Ramos (cell line): ENCODE results near the gene MIA3.
"Not testable (repeated sequence)": the region's sequence is repeated elsewhere in the genome, so short reads cannot be mapped to it uniquely, and the experiment has no call there.

Experiments used
- in situ Hi-C: fragments of 300-500 bp; cut with MboI; formaldehyde crosslinking; loops from one replicate; pipeline ENCODE4 v1.14.3; 2022; ENCODE audit warnings: low sequenced_read_pairs; ENCODE audit not compliant: unreplicated experiment

The MIA3 gene

GRCh38 chr1:222618001-222618879 is at the start of gene MIA3:
MIA3 (plus strand) TSS chr1:222618097; CDS start chr1:222618111, 14 bp downstream.
- in situ Hi-C loops, result no loop called here

DNA sequence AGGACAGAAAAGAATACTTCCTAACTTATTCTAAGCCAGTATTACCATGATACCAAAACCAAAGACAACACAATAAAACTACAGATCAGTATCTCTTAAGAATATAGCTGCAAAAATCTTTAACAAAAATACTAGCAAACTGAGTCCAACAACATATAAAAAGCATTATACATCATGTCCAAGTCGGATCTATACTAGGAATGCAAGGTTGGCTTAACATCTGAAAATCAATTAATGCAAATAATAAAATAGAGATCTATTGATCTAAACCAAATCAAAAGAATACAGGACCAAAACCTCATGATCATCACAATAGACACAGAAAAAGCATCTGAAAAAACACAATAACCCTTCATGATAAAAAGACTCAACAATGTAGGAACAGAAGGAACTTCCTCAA is 47.1 kb upstream of the MIA3 start:
- in situ Hi-C loops, result no loop called here

DNA sequence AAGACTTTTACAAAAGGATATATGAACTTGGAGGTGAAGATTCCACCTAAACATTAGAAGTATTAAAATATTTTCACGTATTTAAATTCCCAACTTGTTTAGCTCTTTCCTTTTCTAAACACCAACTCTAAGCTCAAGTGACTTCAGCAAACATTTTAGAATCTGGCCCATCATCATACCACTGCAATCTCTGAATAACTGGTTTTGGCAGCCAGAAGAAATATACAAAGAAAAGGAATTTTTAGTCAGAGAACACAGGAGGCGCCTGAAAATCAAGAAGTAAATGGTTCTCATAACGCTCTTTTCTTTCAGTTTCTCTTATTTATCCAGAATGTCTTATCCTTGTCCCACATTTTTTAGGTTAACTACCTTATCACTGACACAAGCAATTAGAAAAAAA is 38.6 kb upstream of the MIA3 start:
- in situ Hi-C loops, result no loop called here

DNA sequence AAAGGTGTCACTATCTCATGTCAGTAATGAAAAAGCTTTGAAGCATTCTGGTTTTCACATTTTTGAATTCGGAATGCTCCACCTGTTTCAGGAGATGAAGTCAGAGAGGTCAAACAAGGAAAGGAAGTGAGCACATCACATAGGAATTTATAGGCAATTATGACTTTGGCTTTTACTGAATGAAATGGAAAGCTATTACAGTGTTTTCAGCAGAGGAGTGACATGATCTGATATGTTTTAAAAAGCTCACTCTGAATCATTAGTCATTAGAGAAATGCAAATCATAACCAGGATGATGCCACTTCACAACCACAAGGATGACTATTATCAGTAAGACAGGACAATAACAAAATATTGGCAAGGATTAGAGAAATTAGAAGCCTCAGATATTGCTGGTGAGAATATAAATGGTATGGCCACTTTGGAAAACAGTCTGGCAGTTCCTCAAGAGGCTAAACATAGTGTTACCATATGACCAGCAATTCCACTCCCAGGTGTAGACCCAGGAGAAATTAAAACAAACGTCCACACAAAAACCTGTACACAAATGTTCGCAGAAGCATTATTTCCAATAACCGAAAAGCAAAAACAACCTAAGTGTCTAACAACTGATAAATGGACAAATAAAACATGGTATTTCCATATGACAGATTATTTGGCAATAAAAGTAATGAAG is 35.7 kb upstream of the MIA3 start:
- in situ Hi-C loops, result no loop called here

GRCh38 chr1:222583079-222583478 is 34.8 kb upstream of the MIA3 start:
- in situ Hi-C loops, result no loop called here

DNA sequence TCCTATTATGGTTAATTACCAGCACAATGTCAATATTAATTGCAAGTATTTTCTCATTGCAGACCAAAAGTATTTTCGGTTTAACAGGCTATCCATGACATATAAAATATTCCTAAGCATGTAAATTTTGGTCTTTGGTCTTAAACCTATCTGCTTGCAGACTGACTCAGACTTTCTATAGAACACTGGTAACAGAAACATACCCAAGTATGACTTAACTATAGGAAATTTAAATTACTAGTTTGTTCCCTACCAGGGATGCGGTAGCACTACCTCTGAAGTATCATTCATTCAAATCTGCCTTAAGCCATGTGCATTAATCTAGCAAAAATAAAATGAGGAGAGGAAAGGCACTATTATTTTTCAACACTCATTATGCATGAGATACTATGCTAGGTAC is 31.1 kb upstream of the MIA3 start:
- in situ Hi-C loops, result no loop called here

DNA sequence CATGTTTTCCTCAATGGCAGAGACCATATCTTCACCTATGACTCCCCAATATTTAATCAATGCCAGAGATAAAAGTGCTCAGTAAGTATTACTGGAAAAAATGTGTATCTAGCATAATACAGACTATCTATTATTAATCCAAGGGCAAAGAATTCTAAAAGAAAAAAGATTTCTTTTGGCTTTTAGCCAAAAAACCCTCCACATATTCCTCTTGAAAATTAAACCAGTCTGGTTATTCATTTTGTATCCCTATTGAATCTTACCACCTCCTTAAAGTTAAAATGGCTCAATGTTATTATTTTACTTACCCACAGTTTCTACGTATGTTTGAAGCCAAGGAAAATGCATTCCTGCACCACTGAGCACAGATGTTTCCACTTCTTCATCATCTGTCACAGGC is 29.8 kb upstream of the MIA3 start:
- in situ Hi-C loops, result no loop called here

GRCh38 chr1:222589462-222590302 is 28.2 kb upstream of the MIA3 start, which contains the start of gene TAF1A:
TAF1A (minus strand) TSS chr1:222589933.
- in situ Hi-C loops, result no loop called here

- in situ Hi-C loops, result no loop called here
These were observed 25.7 kb upstream of the MIA3 start for GRCh38 chr1:222592171-222592570.

GRCh38 chr1:222594789-222595188 is 23.1 kb upstream of the MIA3 start:
- in situ Hi-C loops, result no loop called here

DNA sequence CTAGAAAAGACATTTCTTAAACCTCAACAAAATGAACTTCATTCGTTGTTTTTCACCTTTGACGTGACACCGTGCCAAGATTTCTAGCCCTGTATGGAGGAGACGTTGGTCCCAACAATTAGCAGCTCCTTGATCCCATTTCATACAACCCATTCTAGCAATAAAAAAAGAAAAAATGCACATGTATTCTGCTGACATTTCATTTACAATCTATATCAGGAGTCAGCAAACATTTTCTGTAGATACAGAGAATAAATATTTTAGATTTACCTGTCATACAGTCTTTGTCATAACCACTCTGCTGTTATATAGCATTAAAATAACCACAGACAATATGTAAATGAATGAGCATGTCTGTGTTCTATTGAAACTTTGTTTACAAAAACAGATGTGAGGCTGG is 21.2 kb upstream of the MIA3 start:
- in situ Hi-C loops, result no loop called here

GRCh38 chr1:222600281-222600680 is 17.6 kb upstream of the MIA3 start:
- in situ Hi-C loops, result no loop called here

DNA sequence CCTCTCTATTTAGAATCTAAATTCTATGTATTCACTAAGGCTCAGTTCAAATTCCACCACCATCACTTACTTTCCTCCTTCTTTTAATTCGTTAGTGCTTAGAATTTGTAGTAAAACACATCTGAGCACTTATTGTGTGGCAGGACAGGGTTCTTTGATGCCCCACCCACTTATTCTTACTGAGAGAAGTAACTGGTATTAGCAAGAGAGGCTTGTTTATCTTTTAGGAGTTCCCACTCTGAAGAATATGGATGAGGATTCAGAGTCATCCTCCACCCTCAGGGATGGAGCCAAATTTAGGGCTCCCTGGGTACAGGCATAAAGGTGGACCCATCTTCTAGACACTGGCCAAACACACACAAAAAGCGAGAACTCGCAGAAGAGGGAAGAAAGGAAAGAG is 16.6 kb upstream of the MIA3 start:
- in situ Hi-C loops, result no loop called here

DNA sequence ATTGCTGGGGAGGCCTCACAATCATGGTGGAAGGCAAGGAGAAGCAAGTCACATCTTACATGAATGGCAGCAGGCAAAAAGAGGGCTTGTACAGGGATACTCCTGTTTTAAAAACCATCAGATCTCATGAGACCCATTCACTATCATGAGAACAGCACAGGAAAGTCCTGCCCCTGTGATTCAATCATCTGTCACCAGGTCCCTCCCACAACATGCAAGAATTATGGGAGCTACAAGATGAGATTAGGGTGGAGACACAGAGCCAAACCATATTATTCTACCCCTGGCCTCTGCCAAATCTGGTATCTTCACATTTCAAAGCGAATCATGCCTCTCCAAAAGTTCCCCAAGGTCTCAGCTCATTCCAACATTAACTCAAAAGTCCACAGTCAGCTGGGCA is 11.1 kb upstream of the MIA3 start:
- in situ Hi-C loops, result no loop called here

GRCh38 chr1:222609111-222609510 is 8.8 kb upstream of the MIA3 start:
- in situ Hi-C loops, result not testable (repeated sequence)

DNA sequence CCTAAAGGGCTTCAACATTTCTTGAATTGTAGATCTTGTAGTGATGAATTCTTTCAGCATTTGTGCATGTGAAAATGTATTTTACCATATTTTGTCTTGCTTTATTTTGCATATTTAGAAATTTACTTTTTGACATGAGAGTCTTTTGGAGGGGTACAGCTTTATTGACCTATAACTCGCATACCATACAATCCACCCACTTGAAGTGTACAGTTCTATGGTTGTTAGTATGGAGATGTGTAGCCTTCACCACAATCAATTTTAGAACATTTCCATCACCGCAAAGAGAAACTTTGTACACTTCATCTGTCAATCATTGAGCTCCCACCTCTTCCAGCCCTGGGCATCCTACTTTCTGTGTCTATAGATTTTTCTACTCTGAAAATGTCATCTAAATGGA is 7.2 kb upstream of the MIA3 start:
- in situ Hi-C loops, result no loop called here

- in situ Hi-C loops, result no loop called here
These were observed 4.3 kb upstream of the MIA3 start for GRCh38 chr1:222613627-222614026.

DNA sequence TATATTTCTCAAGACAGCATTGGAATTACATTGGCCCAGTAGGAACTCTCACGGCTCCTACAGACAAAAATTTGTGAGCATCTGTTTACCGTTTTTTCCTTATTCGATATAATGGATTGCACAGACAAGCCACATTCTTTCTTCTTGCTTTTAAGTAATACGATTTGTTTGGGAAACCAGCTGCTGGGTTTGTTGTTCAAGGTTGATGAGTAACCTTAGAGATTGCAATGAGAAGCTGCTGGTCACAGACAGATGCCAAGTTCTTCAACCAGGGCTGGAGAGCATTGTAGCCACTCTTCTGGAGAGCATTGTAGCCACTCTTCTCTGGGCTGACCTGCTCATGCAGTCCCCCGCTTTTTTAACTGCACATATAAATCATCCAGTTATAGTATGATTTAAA is 1.4 kb upstream of the MIA3 start:
- in situ Hi-C loops, result no loop called here

GRCh38 chr1:222617367-222617951 is 438 bp upstream of the MIA3 start:
- in situ Hi-C loops, result no loop called here

DNA sequence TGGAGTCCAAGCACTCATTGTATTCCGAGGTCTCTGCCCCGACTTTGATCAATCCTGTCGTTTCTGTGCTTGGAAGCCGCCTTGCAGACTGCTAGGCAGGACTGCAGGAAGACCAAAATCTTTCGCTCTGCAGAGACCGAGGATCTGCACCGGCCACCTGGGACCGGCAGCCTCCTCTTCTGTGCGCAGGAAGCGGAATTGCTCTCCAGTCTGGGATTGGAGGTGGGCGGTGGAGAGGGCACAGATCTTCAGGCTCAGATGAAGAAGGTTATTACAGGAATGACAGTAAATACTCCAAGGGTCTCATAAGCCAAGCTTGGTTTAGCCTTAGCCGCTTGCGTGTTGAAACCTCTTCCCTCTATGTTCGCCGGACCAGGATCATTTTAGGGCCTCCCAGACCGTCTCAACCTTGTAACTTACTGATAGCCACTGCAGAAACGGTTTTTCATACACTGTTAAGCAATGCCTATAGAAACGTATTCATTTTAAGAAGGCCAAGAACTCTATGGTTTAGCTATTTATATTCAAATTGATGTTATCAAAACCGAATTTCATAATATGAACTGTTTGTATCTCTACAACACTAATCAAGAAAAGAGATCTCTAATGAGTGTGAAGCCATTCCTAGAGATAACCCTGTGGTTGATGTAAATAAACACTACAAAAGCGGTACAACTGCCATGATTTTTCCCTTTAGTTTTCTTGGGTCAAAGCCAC is 1.1 kb downstream of the MIA3 start:
- in situ Hi-C loops, result no loop called here
